GM18520 (cell line): ENCODE measurements around the gene AGR3.

Source experiments
- ATAC-seq: cut with Tn5 transposase; IDR thresholded peaks from one replicate; pipeline ENCODE4 v1.9.1; 2021; ENCODE audit not compliant: unreplicated experiment

AGR3 gene

DNA sequence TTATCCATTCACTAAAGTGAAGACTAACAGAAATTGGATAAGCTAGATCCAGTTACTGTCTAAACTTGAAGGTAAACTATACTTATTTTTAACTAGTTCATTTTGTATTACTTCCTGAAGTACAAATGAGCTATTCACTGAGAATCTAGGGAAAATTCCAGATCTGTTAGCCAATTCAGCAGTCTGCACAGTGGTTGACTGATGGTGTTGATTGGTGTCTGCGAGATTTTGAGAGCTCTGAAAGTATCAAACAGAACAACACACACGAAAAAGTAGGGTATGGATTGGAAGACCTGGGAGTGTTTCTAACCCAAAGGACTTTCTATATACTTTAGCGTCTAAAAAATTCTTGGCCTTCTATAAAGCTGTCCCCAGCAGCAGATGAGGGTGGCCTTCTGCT lies 43.4 kb downstream of the AGR3 start:
- ATAC-seq = no peak

DNA sequence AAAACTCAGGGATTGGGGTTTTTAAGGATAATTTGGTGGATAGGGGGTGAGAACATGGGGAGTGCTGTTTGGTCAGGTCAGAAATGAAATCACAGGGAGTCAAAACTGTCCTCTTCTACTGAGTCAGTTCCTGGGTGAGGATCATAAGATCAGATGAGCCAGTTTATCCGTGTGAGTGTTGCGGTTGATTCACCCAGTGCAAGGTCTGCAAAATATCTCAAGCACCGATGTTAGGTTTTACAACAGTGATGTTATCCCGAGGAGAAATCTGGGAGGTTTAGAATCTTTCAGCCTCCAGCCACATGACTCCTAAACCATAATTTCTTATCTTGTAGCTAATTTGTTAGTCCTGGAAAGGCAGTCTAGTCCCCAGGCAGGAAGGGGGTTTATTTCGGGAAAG lies 45.3 kb downstream of the AGR3 start:
- ATAC-seq = no peak

DNA sequence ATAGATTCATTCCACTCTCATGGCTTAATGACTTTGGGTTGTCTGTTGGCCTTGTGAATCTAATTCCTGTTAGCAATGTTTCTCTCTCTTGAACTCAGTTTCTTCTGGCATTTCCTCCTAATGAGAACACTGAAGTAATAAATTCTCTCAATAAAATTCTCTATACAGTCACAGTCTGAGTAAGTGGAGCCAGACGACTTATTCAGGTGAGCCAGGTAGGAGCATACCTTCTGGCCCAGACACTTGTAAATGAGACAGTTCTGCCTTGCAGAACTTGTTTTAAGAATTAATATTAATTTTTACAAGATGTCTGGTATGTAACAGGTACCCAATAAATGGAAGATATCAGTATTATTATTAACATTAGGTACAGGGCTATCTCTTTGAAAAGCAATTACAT lies 48.4 kb downstream of the AGR3 start:
- ATAC-seq = no peak

DNA sequence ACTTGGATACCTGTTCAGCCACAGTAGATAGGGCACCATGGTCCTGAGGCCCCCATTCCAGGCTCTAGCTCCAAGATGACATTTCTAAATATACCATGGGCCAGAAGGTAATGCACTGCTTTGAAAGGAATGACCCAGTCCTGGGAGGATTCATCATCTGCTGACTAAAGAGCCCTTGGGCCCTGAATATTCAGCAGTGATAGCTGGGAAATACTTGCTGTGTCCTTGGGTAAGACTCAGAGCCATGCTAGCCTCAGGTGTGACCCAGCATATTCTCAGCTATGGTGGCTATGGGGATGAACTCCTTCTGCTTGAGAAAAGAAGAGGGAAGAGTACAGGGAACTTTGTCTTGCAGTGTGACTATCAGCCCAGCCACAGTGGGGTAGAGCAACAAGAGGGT lies 55.7 kb downstream of the AGR3 start:
- no peak for ATAC-seq

DNA sequence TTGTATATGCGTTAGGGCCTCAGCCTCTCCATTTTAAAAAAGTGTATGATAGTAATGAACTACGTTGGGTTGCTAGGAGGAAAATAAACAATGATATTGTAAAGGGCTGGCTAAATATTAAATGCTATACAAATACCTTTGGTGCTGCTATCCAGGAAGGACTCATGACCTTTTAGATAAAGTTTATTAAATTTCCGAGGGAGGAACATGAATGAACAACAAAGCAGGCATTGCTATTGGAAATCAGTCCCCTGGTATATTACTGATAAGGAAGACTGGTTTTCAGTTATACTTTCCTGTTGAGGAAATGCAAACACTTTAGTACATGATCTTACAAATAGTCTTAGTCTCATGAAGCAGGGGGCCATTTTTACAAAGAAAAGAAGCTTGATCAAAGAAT lies 59.8 kb downstream of the AGR3 start:
- no peak for ATAC-seq

DNA sequence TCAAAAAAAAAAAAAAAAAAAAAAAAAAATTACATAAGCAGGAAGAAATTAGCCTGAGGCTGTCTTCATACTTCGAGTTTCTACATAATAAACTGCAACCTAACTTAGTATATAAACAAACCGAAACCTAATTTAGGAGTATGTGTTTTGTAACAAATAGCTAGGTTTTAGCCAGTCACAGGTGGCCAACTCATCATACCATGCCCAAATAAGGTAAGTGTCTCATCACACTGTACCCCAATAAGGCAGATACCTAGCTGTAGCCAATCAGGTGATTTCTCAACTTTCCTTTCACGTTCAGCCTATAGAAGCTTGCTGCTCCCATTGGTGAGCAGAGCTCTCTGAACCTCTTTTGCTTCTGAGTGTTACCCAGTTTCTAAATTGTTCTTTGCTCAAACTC lies 63.1 kb downstream of the AGR3 start:
- ATAC-seq = no peak

DNA sequence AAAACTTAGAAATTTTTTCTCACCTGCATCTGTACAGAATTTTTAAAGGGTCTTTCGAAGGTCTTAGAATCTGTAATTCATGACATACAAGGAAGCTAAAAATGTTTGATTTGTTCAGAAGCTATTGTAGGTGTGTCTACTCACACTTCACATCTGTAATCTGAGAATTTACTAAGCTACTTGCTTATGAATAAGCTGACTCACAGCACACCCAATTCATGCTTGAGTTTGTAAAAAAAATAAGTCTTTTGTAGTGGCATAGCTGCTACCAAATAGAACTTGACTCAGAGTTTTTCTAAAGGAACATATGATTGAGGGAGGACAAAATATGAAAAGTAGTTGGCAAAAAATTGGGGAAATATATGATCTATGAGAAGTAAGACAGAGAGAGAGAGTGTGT lies 64.2 kb downstream of the AGR3 start:
- ATAC-seq = no peak

DNA sequence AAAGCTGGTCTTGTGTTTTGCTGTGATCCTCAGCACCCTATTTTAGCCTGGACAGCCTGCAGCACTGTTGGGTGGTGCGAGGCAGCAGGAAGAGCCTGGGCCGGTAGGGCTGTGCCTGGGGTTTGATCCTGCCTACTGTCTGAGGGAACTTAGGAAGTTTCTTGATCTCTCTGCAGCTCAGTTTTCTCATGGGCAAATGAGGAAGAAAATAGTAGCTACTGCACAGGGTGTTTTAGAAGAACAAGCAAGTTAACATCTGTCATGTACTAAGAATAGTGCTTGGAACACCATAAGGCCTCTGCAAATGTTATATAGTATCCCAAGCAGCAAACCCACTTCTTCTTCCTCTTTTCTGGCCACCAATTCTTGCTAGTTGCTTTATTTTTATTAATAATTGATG lies 65.0 kb downstream of the AGR3 start:
- no peak for ATAC-seq

DNA sequence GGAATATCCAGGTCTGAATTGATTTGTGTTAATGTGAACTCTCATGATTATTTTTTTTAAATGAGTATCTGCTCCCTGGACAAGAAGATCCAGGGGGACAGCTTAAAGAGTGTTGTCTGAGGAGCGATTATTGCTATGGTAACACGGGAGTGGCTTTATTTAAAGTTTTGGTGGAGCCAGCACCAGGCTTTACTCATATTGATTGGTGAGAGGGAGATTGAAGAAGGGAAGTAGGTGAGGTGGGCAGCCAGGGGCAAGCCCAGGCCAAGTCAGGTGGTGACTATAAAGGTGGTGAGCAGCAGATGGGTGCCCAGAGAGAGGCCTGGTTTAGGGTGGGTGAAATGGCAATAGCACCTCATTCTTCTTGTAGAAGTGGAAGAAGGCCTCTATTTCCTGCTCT lies 66.8 kb downstream of the AGR3 start:
- no peak for ATAC-seq

DNA sequence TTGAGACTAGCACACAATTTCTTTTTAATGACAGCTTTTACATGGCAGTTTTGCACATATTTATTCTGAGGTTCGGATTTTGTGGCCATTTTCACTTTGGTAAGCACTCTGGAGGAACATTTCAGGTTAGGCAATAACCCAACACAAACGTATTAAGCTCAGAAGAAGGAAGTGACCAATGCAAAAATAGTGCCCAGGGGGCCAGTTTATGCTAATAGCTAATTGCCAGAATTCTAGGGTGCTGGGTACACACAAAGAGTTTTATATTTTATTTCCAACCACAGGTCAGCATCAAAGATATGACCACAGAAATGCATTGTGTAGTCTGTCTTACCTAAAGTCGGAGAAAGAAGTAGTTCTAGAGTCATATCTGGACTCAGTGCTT lies 68.6 kb downstream of the AGR3 start:
- ATAC-seq = no peak

DNA sequence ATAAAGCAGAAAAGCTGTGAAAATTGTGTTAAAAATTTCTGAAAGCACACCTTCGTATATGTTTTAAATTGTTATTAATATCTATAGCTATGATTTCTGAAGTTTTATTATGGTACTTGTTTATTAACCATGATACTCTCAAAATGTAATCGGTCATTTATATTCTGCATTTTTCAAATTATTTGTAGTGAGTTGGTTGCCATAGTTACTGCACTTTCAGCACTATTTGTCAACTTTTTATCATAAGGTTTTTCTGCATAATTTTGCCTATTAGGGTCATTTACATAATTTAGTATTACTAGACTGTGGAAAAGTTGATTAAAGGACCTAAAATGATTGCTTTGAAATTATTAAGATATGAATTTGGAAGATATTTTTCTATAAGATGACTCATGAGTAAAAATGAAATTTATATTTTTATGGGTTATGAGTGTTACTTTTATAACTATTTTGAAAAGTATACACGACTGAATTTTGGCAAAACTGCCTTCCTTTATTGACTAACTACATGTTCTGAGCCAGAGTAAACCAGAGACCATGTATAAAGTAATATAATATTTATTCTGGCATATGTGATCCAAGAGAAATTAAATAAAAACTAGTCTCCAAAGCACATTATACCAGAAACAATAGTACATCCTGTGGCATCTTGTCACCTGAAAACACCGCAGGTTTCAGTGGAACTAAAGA lies 69.1 kb downstream of the AGR3 start:
- ATAC-seq = no peak

DNA sequence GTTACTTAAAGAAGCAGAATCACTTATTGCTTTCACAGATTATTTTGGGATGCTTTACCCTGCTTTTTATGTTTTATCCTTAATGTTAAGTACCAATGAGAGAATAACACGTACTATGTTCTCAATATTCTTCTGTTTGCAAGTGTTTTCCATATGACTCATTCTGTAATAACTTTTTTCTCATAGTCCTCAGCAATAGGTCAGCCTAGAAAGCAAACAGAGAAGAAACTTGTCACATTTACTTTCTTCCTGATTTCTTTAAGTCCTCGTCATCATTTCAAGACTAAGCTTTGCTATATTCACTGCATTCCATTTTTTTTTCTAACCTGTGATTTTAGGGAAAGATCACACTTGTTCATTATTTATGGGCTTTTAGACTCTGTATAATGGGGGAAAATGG lies 70.2 kb downstream of the AGR3 start:
- ATAC-seq = no peak

DNA sequence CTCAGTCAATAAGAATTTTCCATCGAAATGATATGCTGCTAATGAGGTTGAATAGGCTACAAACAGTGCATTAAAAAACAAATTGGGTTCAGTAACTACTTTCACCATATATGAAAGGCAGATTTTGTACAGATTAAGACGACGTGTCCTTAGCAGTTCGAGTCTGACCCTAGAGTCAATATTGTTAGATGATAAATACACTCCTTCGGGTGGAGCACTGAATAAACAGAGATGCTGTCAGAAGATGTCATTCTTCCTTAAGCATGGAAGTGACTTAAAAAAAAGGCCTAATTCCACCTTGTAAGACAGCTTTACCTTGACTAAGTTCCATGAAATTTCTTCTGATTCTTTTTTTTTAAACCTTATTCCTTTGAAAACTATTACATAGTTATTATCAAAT lies 71.2 kb downstream of the AGR3 start:
- ATAC-seq = no peak

DNA sequence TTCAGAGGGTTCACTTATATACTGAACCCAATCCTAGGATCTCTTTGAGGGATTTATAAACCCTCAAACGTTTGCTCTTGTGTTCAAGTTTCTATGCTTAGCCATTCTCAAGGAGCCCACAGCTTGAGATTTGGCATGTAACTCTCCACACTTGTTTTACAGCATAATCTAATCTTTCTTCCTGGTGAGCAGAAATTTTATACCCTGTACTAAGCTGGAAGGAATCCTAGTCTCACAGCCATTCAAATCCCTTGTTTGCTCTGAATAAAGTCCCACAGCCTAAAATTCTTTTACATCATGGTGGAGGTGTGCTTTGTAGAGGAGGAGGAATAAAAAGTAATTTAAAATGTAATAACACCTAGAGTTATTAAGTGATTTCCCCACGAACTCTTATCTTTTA lies 71.7 kb downstream of the AGR3 start:
- no peak for ATAC-seq
